ENCODE measurements around the gene SMS.
A peak's percentile ranks its signal among the peaks of the same experiment; 100 is the strongest.

Gene SMS

DNA sequence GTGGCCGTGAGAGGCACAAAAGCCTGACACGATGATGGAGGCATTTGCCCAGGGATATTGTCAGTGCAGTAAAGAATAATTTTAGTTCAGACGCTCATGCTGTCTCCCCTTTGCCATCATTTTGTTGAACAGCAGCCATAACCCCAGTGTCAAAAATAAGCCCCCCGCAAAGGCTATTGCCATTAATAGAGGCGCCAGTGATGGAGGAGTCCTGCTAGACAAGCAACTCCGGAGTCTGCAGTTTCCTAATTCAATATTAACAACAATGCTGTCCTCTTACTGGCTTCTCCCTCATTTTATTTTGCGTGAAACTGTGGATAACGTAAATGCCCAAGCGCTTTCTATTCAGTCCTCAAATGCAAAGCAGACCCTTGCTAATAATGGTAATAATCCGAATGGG is 603 bp upstream of the SMS start:
- H3F3A ChIP-seq (ENCODE audit: control insufficient read depth, insufficient read depth) = no peaks in the 10 kb centered on the region; the same call in 1 of the 2 replicates
- H3K4me1 ChIP-seq (ENCODE audit: control insufficient read depth, low read length) = peaks cover 25% of the 10 kb centered on the region
- H3K36me3 ChIP-seq (ENCODE audit: control insufficient read depth, low read length) = peaks cover 9% of the 10 kb centered on the region
- H3K27me3 ChIP-seq (ENCODE audit: control insufficient read depth, low read length) = no peaks in the 10 kb centered on the region
- no peak overlapping the region for H3K27ac ChIP-seq (ENCODE audit: low read depth, low read length)
- peaks cover 37% of the 10 kb centered on the region for H3K79me2 ChIP-seq (ENCODE audit: control insufficient read depth, low read length)
- H3K9me2 ChIP-seq (replicated peaks; ENCODE audit: control insufficient read depth, low read length) = no peaks in the 10 kb centered on the region
- TF ChIP-seq, protein P1, sequence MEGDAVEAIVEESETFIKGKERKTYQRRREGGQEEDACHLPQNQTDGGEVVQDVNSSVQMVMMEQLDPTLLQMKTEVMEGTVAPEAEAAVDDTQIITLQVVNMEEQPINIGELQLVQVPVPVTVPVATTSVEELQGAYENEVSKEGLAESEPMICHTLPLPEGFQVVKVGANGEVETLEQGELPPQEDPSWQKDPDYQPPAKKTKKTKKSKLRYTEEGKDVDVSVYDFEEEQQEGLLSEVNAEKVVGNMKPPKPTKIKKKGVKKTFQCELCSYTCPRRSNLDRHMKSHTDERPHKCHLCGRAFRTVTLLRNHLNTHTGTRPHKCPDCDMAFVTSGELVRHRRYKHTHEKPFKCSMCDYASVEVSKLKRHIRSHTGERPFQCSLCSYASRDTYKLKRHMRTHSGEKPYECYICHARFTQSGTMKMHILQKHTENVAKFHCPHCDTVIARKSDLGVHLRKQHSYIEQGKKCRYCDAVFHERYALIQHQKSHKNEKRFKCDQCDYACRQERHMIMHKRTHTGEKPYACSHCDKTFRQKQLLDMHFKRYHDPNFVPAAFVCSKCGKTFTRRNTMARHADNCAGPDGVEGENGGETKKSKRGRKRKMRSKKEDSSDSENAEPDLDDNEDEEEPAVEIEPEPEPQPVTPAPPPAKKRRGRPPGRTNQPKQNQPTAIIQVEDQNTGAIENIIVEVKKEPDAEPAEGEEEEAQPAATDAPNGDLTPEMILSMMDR (IDR thresholded peaks at IDR 0.05; ENCODE audit: low read depth, low read length, poor library complexity, severe bottlenecking) = no peak
- TF ChIP-seq EZH2phosphoT487 (IDR thresholded peaks at IDR 0.05; ENCODE audit: borderline replicate concordance, low read length) = no peak
- H4K20me1 ChIP-seq (ENCODE audit: control insufficient read depth, insufficient read depth, low read depth, low read length) = no peaks in the 10 kb centered on the region
- peak overlapping the region; percentile 63 for H3K4me3 ChIP-seq (ENCODE audit: low read length)
- no peaks in the 10 kb centered on the region for H3K9me3 ChIP-seq (ENCODE audit: control insufficient read depth, insufficient read depth, low read length)
- peak overlapping the region; percentile 45 for H3K4me2 ChIP-seq (ENCODE audit: low read length)

DNA sequence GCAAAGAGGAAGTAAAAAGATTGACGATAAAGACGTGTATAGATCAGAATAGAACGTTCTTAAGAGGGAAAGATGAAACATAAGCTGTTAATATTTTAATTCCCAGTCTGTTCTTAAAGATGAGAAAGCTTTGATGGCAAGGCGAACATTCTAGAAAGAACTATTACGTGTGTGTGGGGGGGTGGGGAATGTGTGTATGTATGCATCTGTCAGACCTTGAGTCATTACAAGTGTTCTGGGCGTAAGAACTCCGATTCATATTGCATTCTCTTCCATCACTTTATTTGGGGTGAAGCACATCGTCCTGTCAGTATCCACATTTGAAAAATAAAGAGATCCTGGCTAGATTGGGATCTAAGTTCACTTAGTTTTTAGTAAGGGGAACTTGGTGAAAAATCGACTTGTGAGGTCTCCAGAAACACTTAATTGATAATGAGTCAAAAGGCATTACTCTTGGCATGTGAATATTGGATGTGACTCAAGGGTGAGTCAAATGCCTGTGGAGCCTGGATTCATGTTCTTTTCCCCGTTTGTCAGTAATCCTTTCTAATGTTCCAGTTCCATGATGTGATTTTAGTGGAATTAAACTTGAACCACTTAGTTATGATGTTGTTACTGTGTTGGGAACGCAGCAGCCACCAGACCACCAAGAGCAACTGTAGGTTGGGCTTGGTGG is 3.1 kb downstream of the SMS start:
- H3K9me3 ChIP-seq (ENCODE audit: control insufficient read depth, insufficient read depth, low read length) = no peaks in the 10 kb centered on the region
- H4K20me1 ChIP-seq (ENCODE audit: control insufficient read depth, insufficient read depth, low read depth, low read length) = no peaks in the 10 kb centered on the region
- H3K79me2 ChIP-seq (ENCODE audit: control insufficient read depth, low read length) = peaks cover 73% of the 10 kb centered on the region
- H3F3A ChIP-seq (ENCODE audit: control insufficient read depth, insufficient read depth) = no peaks in the 10 kb centered on the region; the same call in 1 of the 2 replicates
- no peaks in the 10 kb centered on the region for H3K9me2 ChIP-seq (replicated peaks; ENCODE audit: control insufficient read depth, low read length)
- H3K27me3 ChIP-seq (ENCODE audit: control insufficient read depth, low read length) = no peaks in the 10 kb centered on the region
- H3K4me1 ChIP-seq (ENCODE audit: control insufficient read depth, low read length) = peaks cover 25% of the 10 kb centered on the region
- peak overlapping the region; percentile 12; the same call in 1 of the 2 replicates for H3K4me3 ChIP-seq (ENCODE audit: low read length)
- TF ChIP-seq EZH2phosphoT487 (IDR thresholded peaks at IDR 0.05; ENCODE audit: borderline replicate concordance, low read length) = no peak
- TF ChIP-seq, protein P1 (IDR thresholded peaks at IDR 0.05; ENCODE audit: low read depth, low read length, poor library complexity, severe bottlenecking) = no peak
- H3K36me3 ChIP-seq (ENCODE audit: control insufficient read depth, low read length) = peaks cover 9% of the 10 kb centered on the region
- peak overlapping the region; percentile 26; the same call in 1 of the 2 replicates for H3K4me2 ChIP-seq (ENCODE audit: low read length)
- H3K27ac ChIP-seq (ENCODE audit: low read depth, low read length) = no peak overlapping the region

DNA sequence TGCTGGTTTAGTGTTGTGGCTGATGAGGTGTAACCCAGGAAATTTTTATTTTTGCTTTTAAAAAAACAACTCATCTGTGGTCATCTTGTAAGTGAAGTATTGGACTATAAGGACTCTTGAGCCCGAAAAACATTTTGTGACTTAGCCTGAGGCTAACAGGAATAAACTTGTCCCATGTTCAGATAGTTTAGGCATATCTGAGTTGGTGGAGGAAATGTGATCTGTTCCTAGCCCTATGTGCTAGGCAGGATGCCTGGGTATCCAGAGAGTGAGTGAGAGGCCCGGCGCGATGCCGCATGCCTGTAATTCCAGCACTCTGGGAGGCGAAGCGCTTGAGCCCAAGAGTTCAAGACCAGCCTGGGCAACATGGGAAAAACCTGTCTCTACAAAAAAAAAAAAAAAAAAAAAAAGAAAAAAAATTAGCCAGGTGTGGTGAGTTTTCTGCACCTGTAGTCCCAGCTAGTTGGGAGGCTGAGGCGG is 3.7 kb downstream of the SMS start:
- no peak overlapping the region for H3K4me3 ChIP-seq (ENCODE audit: low read length)
- H3F3A ChIP-seq (ENCODE audit: control insufficient read depth, insufficient read depth) = no peaks in the 10 kb centered on the region; the same call in 1 of the 2 replicates
- no peak overlapping the region for H3K27ac ChIP-seq (ENCODE audit: low read depth, low read length)
- peaks cover 9% of the 10 kb centered on the region for H3K36me3 ChIP-seq (ENCODE audit: control insufficient read depth, low read length)
- 0 out of 2 replicates have a peak overlapping the region, but pooled peaks have one; percentile 14 for H3K4me2 ChIP-seq (ENCODE audit: low read length)
- peaks cover 25% of the 10 kb centered on the region for H3K4me1 ChIP-seq (ENCODE audit: control insufficient read depth, low read length)
- TF ChIP-seq EZH2phosphoT487 (IDR thresholded peaks at IDR 0.05; ENCODE audit: borderline replicate concordance, low read length) = no peak
- TF ChIP-seq, protein P1 (IDR thresholded peaks at IDR 0.05; ENCODE audit: low read depth, low read length, poor library complexity, severe bottlenecking) = no peak
- no peaks in the 10 kb centered on the region for H3K9me2 ChIP-seq (replicated peaks; ENCODE audit: control insufficient read depth, low read length)
- no peaks in the 10 kb centered on the region for H3K27me3 ChIP-seq (ENCODE audit: control insufficient read depth, low read length)
- H3K79me2 ChIP-seq (ENCODE audit: control insufficient read depth, low read length) = peaks cover 79% of the 10 kb centered on the region
- H4K20me1 ChIP-seq (ENCODE audit: control insufficient read depth, insufficient read depth, low read depth, low read length) = no peaks in the 10 kb centered on the region
- no peaks in the 10 kb centered on the region for H3K9me3 ChIP-seq (ENCODE audit: control insufficient read depth, insufficient read depth, low read length)

Measured in DOHH2 (cell line).